Epithelial cell of alveolus of lung (primary cell): ENCODE measurements around the gene OR52E5. TPM values are rescaled to one million over a fixed set of nuclear protein-coding genes. Genes with fewer than 3 reads are reported as not detected.

Source experiments
- total RNA-seq: library from RNA; depleted of rRNA; stranded (reverse); fragments of >200 nt; gene quantifications from 2 replicates; pipeline ENCODE4 v1.2.1, GENCODE V29; 2015

The OR52E5 gene
- total RNA-seq: not detected in 2 replicates

GRCh38 chr11:5892908-5893307 lies at the start of gene OR52E5:
TSS of gene OR52E5 (plus strand) at chr11:5893208. CDS start at chr11:5900777, 7,569 bp downstream.

GRCh38 chr11:5857590-5857989 lies 35.4 kb upstream of the OR52E5 start, which contains the start of gene OR52E8:
TSS of gene OR52E8 (minus strand) at chr11:5857690. CDS start at chr11:5857690, 0 bp downstream.

GRCh38 chr11:5880329-5880728 lies 12.7 kb upstream of the OR52E5 start, which contains the start of gene OR52E4:
TSS of gene OR52E4 (plus strand) at chr11:5880629. CDS start at chr11:5884293, 3,664 bp downstream.

GRCh38 chr11:5941951-5942350 lies 48.9 kb downstream of the OR52E5 start, which contains the start of gene OR56A3:
TSS of gene OR56A3 (plus strand) at chr11:5942251. CDS start at chr11:5947347, 5,096 bp downstream.

Other genes starting within 250 kb of the OR52E5 start
- 28.4 and 30.4 TPM in 2 replicates for gene TRIM5, start 208.1 kb upstream of the OR52E5 start, total RNA-seq
- 9.3 and 28.7 TPM in 2 replicates for gene TRIM22, start 203.4 kb upstream of the OR52E5 start, total RNA-seq
- not detected in 2 replicates for gene OR56B1, start 156.8 kb upstream of the OR52E5 start, total RNA-seq
- gene OR52N4, start 139.0 kb upstream of the OR52E5 start, total RNA-seq: not detected in 2 replicates
- gene OR52N5, start 109.9 kb upstream of the OR52E5 start, total RNA-seq: not detected in 2 replicates
- not detected in 2 replicates for gene OR52N1, start 101.9 kb upstream of the OR52E5 start, total RNA-seq
- gene OR52N2, start 84.3 kb upstream of the OR52E5 start, total RNA-seq: not detected in 2 replicates
- gene OR52E6, start 51.3 kb upstream of the OR52E5 start, total RNA-seq: not detected in 2 replicates
- not detected in 2 replicates for gene OR52E8, start 35.5 kb upstream of the OR52E5 start, total RNA-seq
- gene OR52E4, start 12.6 kb upstream of the OR52E5 start, total RNA-seq: not detected in 2 replicates
- gene OR56A3, start 49.0 kb downstream of the OR52E5 start, total RNA-seq: not detected in 2 replicates
- not detected in 2 replicates for gene OR56A5, start 75.3 kb downstream of the OR52E5 start, total RNA-seq
- gene OR52L1, start 93.8 kb downstream of the OR52E5 start, total RNA-seq: not detected in 2 replicates
- not detected in 2 replicates for gene OR56A4, start 113.7 kb downstream of the OR52E5 start, total RNA-seq
- not detected in 2 replicates for gene OR56A1, start 137.6 kb downstream of the OR52E5 start, total RNA-seq
- gene OR56B4, start 214.5 kb downstream of the OR52E5 start, total RNA-seq: not detected in 2 replicates